ENCODE measurements around the gene D2HGDH.
A peak's percentile ranks its signal among the peaks of the same experiment; 100 is the strongest.
"Not testable (repeated sequence)": the region's sequence is repeated elsewhere in the genome, so short reads cannot be mapped to it uniquely, and the experiment has no call there.

Gene D2HGDH

DNA sequence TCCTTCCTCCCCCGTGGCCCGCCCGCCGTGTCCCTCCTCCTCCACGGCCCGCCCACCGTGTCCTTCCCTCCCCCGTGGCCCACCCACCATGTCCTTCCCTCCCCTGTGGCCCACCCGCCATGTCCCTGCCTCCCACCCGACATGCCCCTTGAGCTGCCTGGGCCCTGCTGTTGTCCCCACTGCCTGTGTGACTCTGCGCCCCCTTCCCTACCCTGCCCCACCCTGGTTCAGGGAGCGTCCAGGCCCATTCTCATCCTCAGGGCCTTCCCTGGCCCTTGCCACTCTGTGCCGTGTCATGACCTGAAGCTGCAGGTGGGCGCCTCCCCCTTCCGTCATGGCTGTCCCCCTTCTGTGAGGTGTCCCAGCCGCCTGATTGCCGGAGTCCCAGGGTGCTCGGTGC lies 20.7 kb downstream of the D2HGDH start:
- Histone ChIP-seq H2BK120ac (ENCODE audit: low read depth, low read length) (no peak overlapping the region), H2BK5ac (ENCODE audit: low read length) (no peak overlapping the region), H3K36me3 (replicated peaks in 1 of 2; ENCODE audit: control insufficient read depth in 2 of 2, insufficient read depth in 2 of 2, low read length in 2 of 2) (peaks cover 17 to 39% of the 10 kb centered on the region in 2 donors), H2BK15ac (ENCODE audit: low read length) (no peak overlapping the region), H2BK12ac (ENCODE audit: low read length) (no peak overlapping the region), H3K18ac (ENCODE audit: low read length) (peak overlapping the region; percentile 3), H3K79me1 (ENCODE audit: low read depth, low read length) (peaks cover 7% of the 10 kb centered on the region), H3K14ac (ENCODE audit: low read length) (no peak overlapping the region), H3K27ac (replicated peaks; ENCODE audit: low read length) (no peak overlapping the region), H3K4me3 (ENCODE audit: low read length in 2 of 2) (no peak overlapping the region), H3K4ac (ENCODE audit: low read length) (no peak overlapping the region), H3K9me3 (replicated peaks in 1 of 2; ENCODE audit: control insufficient read depth in 2 of 2, insufficient read depth in 1 of 2, low read depth in 1 of 2, low read length in 2 of 2) (no peaks in the 10 kb centered on the region), H4K91ac (ENCODE audit: low read depth, low read length, poor library complexity) (no peak overlapping the region), H3K4me1 (ENCODE audit: control insufficient read depth in 2 of 2, insufficient read depth in 1 of 2, low read depth in 1 of 2, low read length in 2 of 2) (peaks cover 0 to 2% of the 10 kb centered on the region in 2 donors), H3K4me2 (ENCODE audit: insufficient read depth, low read length, poor library complexity, severe bottlenecking) (no peak overlapping the region), H2AFZ (ENCODE audit: low read length) (no peak overlapping the region), H4K8ac (ENCODE audit: low read depth, low read length) (peak overlapping the region; percentile 32), H3K9ac (ENCODE audit: low read depth, low read length, poor library complexity) (peak overlapping the region; percentile 57), H2AK5ac (ENCODE audit: low read depth, low read length) (peak overlapping the region; percentile 44), H3K23ac (ENCODE audit: low read depth, low read length, poor library complexity) (peak overlapping the region; percentile 82), H3K27me3 (ENCODE audit: control insufficient read depth in 3 of 3, insufficient read depth in 3 of 3, low read depth in 1 of 3, low read length in 3 of 3) (no peaks in the 10 kb centered on the region)
- no CpG with 5 or more reads among the region's 18 CpGs for WGBS, 2 donors (ENCODE audit: extremely low coverage in 2 of 2, insufficient read length in 2 of 2, insufficient replicate concordance in 1 of 2)
- no peak for DNase-seq (ENCODE audit: low spot score)

DNA sequence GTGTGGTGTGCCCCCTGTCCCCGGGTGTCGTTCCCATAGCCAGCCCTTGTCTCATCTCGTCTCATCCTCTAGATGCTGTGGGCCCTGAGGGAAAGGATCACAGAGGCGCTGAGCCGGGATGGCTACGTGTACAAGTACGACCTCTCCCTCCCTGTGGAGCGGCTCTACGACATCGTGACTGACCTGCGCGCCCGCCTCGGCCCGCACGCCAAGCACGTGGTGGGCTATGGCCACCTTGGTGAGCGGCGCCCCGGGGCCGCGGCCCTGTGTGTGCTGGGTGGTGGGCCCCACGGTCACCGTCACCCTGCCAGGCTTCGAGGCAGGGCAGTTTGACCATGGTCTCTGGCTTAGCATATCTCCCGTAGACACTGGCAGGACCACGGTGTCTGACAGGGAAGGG lies 21.3 kb downstream of the D2HGDH start:
- no peaks in the 10 kb centered on the region for H3K27me3 ChIP-seq (ENCODE audit: control insufficient read depth in 3 of 3, insufficient read depth in 3 of 3, low read depth in 1 of 3, low read length in 3 of 3)
- H2BK12ac ChIP-seq (ENCODE audit: low read length): no peak overlapping the region
- no peak overlapping the region for H3K4ac ChIP-seq (ENCODE audit: low read length)
- H4K8ac ChIP-seq (ENCODE audit: low read depth, low read length): peak overlapping the region; percentile 52
- no peak overlapping the region for H2BK15ac ChIP-seq (ENCODE audit: low read length)
- H3K18ac ChIP-seq (ENCODE audit: low read length): peak overlapping the region; percentile 12
- H2BK120ac ChIP-seq (ENCODE audit: low read depth, low read length): no peak overlapping the region
- peak overlapping the region; percentile 40 for H3K23ac ChIP-seq (ENCODE audit: low read depth, low read length, poor library complexity)
- no peak overlapping the region for H2BK5ac ChIP-seq (ENCODE audit: low read length)
- H3K9ac ChIP-seq (ENCODE audit: low read depth, low read length, poor library complexity): peak overlapping the region; percentile 34
- H3K36me3 ChIP-seq (replicated peaks in 1 of 2; ENCODE audit: control insufficient read depth in 2 of 2, insufficient read depth in 2 of 2, low read length in 2 of 2): peaks cover 17 to 34% of the 10 kb centered on the region in 2 donors
- H3K9me3 ChIP-seq (replicated peaks in 1 of 2; ENCODE audit: control insufficient read depth in 2 of 2, insufficient read depth in 1 of 2, low read depth in 1 of 2, low read length in 2 of 2): no peaks in the 10 kb centered on the region
- H3K4me2 ChIP-seq (ENCODE audit: insufficient read depth, low read length, poor library complexity, severe bottlenecking): no peak overlapping the region
- H4K91ac ChIP-seq (ENCODE audit: low read depth, low read length, poor library complexity): no peak overlapping the region
- H3K79me1 ChIP-seq (ENCODE audit: low read depth, low read length): peaks cover 7% of the 10 kb centered on the region
- no peak overlapping the region for H3K27ac ChIP-seq (replicated peaks; ENCODE audit: low read length)
- peak overlapping the region; percentile 33 for H2AK5ac ChIP-seq (ENCODE audit: low read depth, low read length)
- no peak for DNase-seq (ENCODE audit: low spot score)
- peaks cover 0 to 2% of the 10 kb centered on the region in 2 donors for H3K4me1 ChIP-seq (ENCODE audit: control insufficient read depth in 2 of 2, insufficient read depth in 1 of 2, low read depth in 1 of 2, low read length in 2 of 2)
- H2AFZ ChIP-seq (ENCODE audit: low read length): no peak overlapping the region
- no peak overlapping the region for H3K4me3 ChIP-seq (ENCODE audit: low read length in 2 of 2)
- no CpG with 5 or more reads among the region's 27 CpGs for WGBS, 2 donors (ENCODE audit: extremely low coverage in 2 of 2, insufficient read length in 2 of 2, insufficient replicate concordance in 1 of 2)
- no peak overlapping the region for H3K14ac ChIP-seq (ENCODE audit: low read length)

DNA sequence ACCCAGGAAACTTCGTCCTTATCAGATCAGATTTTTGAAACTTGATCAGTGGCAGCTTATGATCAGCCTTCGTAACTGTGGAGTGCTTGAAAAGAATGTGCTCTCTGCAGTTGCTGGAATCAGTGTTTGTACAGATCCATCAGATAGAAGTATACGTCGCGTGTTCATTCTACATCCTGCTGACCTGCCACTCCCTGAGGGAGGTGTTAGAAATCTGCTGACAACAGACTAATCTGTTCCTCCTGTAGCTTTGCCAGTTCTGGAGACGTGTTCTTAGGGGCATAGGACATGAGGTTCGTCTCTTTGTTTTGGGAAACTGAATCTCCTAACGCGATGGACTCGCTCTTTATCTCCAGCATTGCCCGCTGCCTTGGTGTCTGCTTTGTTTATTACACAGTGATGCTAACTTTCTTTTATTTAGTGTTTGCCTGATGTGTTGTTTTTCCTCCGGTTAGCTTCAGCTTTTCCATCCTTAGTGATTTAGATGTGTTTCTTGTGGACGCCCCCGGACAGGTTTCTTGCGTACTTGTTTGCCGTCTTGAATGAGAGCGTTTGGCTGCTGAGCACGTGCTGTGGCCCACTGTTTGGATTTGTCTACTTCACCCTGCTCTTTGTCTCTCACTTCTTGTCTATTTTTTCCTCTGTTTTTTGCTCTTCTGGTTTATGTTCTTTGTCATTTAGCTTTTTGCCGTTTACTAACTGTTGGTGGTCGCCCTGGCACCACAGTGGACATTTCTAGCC lies 24.8 kb downstream of the D2HGDH start:
- Histone ChIP-seq H3K4me1 (ENCODE audit: control insufficient read depth in 2 of 2, insufficient read depth in 1 of 2, low read depth in 1 of 2, low read length in 2 of 2) (peaks cover 3 to 4% of the 10 kb centered on the region in 2 donors), H2BK120ac (ENCODE audit: low read depth, low read length) (no peak overlapping the region), H3K4me2 (ENCODE audit: insufficient read depth, low read length, poor library complexity, severe bottlenecking) (no peak overlapping the region), H2AK5ac (ENCODE audit: low read depth, low read length) (no peak overlapping the region), H3K18ac (ENCODE audit: low read length) (no peak overlapping the region), H3K4me3 (ENCODE audit: low read length in 2 of 2) (no peak overlapping the region), H3K27ac (replicated peaks; ENCODE audit: low read length) (no peak overlapping the region), H3K79me1 (ENCODE audit: low read depth, low read length) (peaks cover 3% of the 10 kb centered on the region), H2AFZ (ENCODE audit: low read length) (no peak overlapping the region), H4K8ac (ENCODE audit: low read depth, low read length) (no peak overlapping the region), H2BK5ac (ENCODE audit: low read length) (no peak overlapping the region), H3K14ac (ENCODE audit: low read length) (no peak overlapping the region), H3K27me3 (ENCODE audit: control insufficient read depth in 3 of 3, insufficient read depth in 3 of 3, low read depth in 1 of 3, low read length in 3 of 3) (no peaks in the 10 kb centered on the region), H3K9ac (ENCODE audit: low read depth, low read length, poor library complexity) (no peak overlapping the region), H3K9me3 (replicated peaks in 1 of 2; ENCODE audit: control insufficient read depth in 2 of 2, insufficient read depth in 1 of 2, low read depth in 1 of 2, low read length in 2 of 2) (no peaks in the 10 kb centered on the region), H3K4ac (ENCODE audit: low read length) (no peak overlapping the region), H4K91ac (ENCODE audit: low read depth, low read length, poor library complexity) (no peak overlapping the region), H3K23ac (ENCODE audit: low read depth, low read length, poor library complexity) (no peak overlapping the region), H3K36me3 (replicated peaks in 1 of 2; ENCODE audit: control insufficient read depth in 2 of 2, insufficient read depth in 2 of 2, low read length in 2 of 2) (peaks cover 15 to 22% of the 10 kb centered on the region in 2 donors), H2BK15ac (ENCODE audit: low read length) (no peak overlapping the region), H2BK12ac (ENCODE audit: low read length) (no peak overlapping the region)
- DNase-seq (ENCODE audit: low spot score): no peak
- no CpG with 5 or more reads among the region's 20 CpGs for WGBS, 2 donors (ENCODE audit: extremely low coverage in 2 of 2, insufficient read length in 2 of 2, insufficient replicate concordance in 1 of 2)

GRCh38 chr2:241759893-241760292 lies 25.5 kb downstream of the D2HGDH start:
- H3K4me3 ChIP-seq (ENCODE audit: low read length in 2 of 2); H2BK120ac ChIP-seq (ENCODE audit: low read depth, low read length); H3K23ac ChIP-seq (ENCODE audit: low read depth, low read length, poor library complexity); H3K9me3 ChIP-seq (replicated peaks in 1 of 2; ENCODE audit: control insufficient read depth in 2 of 2, insufficient read depth in 1 of 2, low read depth in 1 of 2, low read length in 2 of 2); H3K4ac ChIP-seq (ENCODE audit: low read length); H4K8ac ChIP-seq (ENCODE audit: low read depth, low read length); H2BK12ac ChIP-seq (ENCODE audit: low read length); H3K27me3 ChIP-seq (ENCODE audit: control insufficient read depth in 3 of 3, insufficient read depth in 3 of 3, low read depth in 1 of 3, low read length in 3 of 3); H3K4me2 ChIP-seq (ENCODE audit: insufficient read depth, low read length, poor library complexity, severe bottlenecking); H3K79me1 ChIP-seq (ENCODE audit: low read depth, low read length); H4K91ac ChIP-seq (ENCODE audit: low read depth, low read length, poor library complexity); H2AK5ac ChIP-seq (ENCODE audit: low read depth, low read length); H3K18ac ChIP-seq (ENCODE audit: low read length); H3K14ac ChIP-seq (ENCODE audit: low read length); DNase-seq (ENCODE audit: low spot score); H2AFZ ChIP-seq (ENCODE audit: low read length); H2BK5ac ChIP-seq (ENCODE audit: low read length); H3K9ac ChIP-seq (ENCODE audit: low read depth, low read length, poor library complexity); H2BK15ac ChIP-seq (ENCODE audit: low read length); H3K27ac ChIP-seq (replicated peaks; ENCODE audit: low read length): not testable (repeated sequence)
- Histone ChIP-seq H3K4me1 (ENCODE audit: control insufficient read depth in 2 of 2, insufficient read depth in 1 of 2, low read depth in 1 of 2, low read length in 2 of 2) (peaks cover 9 to 11% of the 10 kb centered on the region in 2 donors), H3K36me3 (replicated peaks in 1 of 2; ENCODE audit: control insufficient read depth in 2 of 2, insufficient read depth in 2 of 2, low read length in 2 of 2) (peaks cover 14 to 22% of the 10 kb centered on the region in 2 donors)
- no CpG with 5 or more reads among the region's 16 CpGs for WGBS, 2 donors (ENCODE audit: extremely low coverage in 2 of 2, insufficient read length in 2 of 2, insufficient replicate concordance in 1 of 2)

Measured in neuronal stem cell (in vitro differentiated cells).